Endodermal cell (in vitro differentiated cells): ENCODE measurements around the gene RHBDL1. TPM values are rescaled to one million over a fixed set of nuclear protein-coding genes. Genes with fewer than 3 reads are reported as not detected.

Experiments
- DNase-seq: peaks from one replicate; pipeline ENCODE4 v3.0.0-alpha.2; 2017
- H3K27ac ChIP-seq: 2 replicates; pipeline ENCODE4 v1.5.1; 2013; ENCODE audit warnings: mild to moderate bottlenecking, low read depth, low read length, moderate library complexity
- H3K27me3 ChIP-seq: 2 replicates; pipeline ENCODE4 v1.6.1; 2013; ENCODE audit warnings: mild to moderate bottlenecking, low read length, moderate library complexity; ENCODE audit not compliant: insufficient read depth, control insufficient read depth, poor library complexity, severe bottlenecking
- H3K36me3 ChIP-seq: 2 replicates; pipeline ENCODE4 v1.7.0; 2013; ENCODE audit warnings: mild to moderate bottlenecking, low read length, moderate library complexity; ENCODE audit not compliant: control insufficient read depth, insufficient read depth
- H3K4me1 ChIP-seq: one replicate; pipeline ENCODE4 v1.7.0; 2013; ENCODE audit warnings: low read length; ENCODE audit not compliant: control insufficient read depth, insufficient read depth
- H3K4me3 ChIP-seq: 2 replicates; pipeline ENCODE4 v1.5.1; 2013; ENCODE audit warnings: mild to moderate bottlenecking, low read length, moderate library complexity
- H3K9ac ChIP-seq: 2 replicates; pipeline ENCODE4 v1.6.1; 2013; ENCODE audit warnings: mild to moderate bottlenecking, low read length, moderate library complexity; ENCODE audit not compliant: poor library complexity, severe bottlenecking; ENCODE audit errors: extremely low read depth
- H3K9me3 ChIP-seq: 2 replicates; pipeline ENCODE4 v1.6.1; 2013; ENCODE audit warnings: mild to moderate bottlenecking, low read length, moderate library complexity; ENCODE audit not compliant: control insufficient read depth
- H3K27ac Mint-ChIP-seq: 2 replicates; pipeline ENCODE4 v1.8.0; 2020; ENCODE audit warnings: mixed read lengths
- H3K27me3 Mint-ChIP-seq: 2 replicates; pipeline ENCODE4 v1.8.0; 2021; ENCODE audit warnings: mild to moderate bottlenecking, mixed read lengths; ENCODE audit not compliant: insufficient read depth
- H3K36me3 Mint-ChIP-seq: 2 replicates; pipeline ENCODE4 v1.8.0; 2020; ENCODE audit warnings: low read depth, mixed read lengths
- H3K4me1 Mint-ChIP-seq: 2 replicates; pipeline ENCODE4 v1.8.0; 2020; ENCODE audit warnings: mixed read lengths
- H3K4me3 Mint-ChIP-seq: 2 replicates; pipeline ENCODE4 v1.8.0; 2020; ENCODE audit warnings: mild to moderate bottlenecking, moderate library complexity, mixed read lengths
- H3K9me3 Mint-ChIP-seq: 2 replicates; pipeline ENCODE4 v1.8.0; 2020; ENCODE audit warnings: mild to moderate bottlenecking, mixed read lengths
- WGBS, 2 experiments: methylation state at CpG; one replicate each; pipeline versions ENCODE4 v1.1.5 to v1.1.7; 2013; ENCODE audit warnings: missing lambda C conversion rate in 2 of 2, mixed read lengths in 1 of 2; ENCODE audit not compliant: insufficient coverage in 1 of 2, insufficient read length in 1 of 2; 5-methylcytosine and 5-hydroxymethylcytosine counted together
- total RNA-seq, 2 donors: library from RNA; stranded (reverse); fragmentation: NEBNext Ultra II Directional in 1 of 2; extraction: Animal tissue kit (Norgen Biotek cat#: 25700) in 1 of 2; gene quantifications; 2 replicates in 1 of 2; 3 replicates in 1 of 2; pipeline ENCODE4 v1.2.1, GENCODE V29; 2021
- TF ChIP-seq, protein P1 (sequence below): fragments of 200-600 bp; sonication (generic); conservative IDR thresholded peaks from 2 replicates; pipeline ENCODE4 v1.5.0; 2021; ENCODE audit warnings: antibody characterized with exemption, mild to moderate bottlenecking

RHBDL1 gene
- total RNA-seq, 2 donors from 2014 or later = 3.7 to 5.1 TPM

DNA sequence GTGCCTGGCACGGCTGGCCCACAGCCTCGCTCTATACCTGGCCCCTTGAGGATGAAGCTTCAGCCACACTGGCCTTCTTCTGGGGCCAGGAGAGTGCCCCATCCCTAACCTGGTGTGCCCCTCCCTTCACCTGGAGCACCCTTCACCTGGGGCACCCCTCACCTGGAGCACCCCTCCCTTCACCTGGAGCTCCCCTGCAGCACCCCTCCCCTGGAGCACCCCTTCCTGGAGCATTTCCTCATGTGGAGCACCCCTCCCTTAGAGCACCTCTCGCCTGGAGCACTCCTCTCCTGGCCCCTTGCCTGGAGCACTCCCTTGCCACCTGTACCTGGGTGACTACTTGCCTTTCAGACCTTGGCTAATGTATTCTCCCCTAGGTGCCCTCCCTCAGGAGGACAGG is 32.5 kb downstream of the RHBDL1 start:
- Mint-ChIP-seq H3K4me3 (no peak overlapping the region), H3K9me3 (no peaks in the 10 kb centered on the region), H3K36me3 (no peaks in the 10 kb centered on the region), H3K27ac (no peak overlapping the region), H3K4me1 (no peaks in the 10 kb centered on the region), H3K27me3 (peaks cover 79% of the 10 kb centered on the region)
- H3K27ac ChIP-seq = no peak overlapping the region
- H3K27me3 ChIP-seq = peaks cover 83% of the 10 kb centered on the region
- TF ChIP-seq, protein P1, sequence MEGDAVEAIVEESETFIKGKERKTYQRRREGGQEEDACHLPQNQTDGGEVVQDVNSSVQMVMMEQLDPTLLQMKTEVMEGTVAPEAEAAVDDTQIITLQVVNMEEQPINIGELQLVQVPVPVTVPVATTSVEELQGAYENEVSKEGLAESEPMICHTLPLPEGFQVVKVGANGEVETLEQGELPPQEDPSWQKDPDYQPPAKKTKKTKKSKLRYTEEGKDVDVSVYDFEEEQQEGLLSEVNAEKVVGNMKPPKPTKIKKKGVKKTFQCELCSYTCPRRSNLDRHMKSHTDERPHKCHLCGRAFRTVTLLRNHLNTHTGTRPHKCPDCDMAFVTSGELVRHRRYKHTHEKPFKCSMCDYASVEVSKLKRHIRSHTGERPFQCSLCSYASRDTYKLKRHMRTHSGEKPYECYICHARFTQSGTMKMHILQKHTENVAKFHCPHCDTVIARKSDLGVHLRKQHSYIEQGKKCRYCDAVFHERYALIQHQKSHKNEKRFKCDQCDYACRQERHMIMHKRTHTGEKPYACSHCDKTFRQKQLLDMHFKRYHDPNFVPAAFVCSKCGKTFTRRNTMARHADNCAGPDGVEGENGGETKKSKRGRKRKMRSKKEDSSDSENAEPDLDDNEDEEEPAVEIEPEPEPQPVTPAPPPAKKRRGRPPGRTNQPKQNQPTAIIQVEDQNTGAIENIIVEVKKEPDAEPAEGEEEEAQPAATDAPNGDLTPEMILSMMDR = no peak
- no peaks in the 10 kb centered on the region for H3K9me3 ChIP-seq
- H3K9ac ChIP-seq = no peak overlapping the region
- 58 to 62% methylated on average over 2 to 3 of the region's 3 CpGs for whole genome bisulfite sequencing, 2 experiments
- no peak for DNase-seq
- H3K36me3 ChIP-seq = no peaks in the 10 kb centered on the region
- H3K4me3 ChIP-seq = no peak overlapping the region
- no peaks in the 10 kb centered on the region for H3K4me1 ChIP-seq

DNA sequence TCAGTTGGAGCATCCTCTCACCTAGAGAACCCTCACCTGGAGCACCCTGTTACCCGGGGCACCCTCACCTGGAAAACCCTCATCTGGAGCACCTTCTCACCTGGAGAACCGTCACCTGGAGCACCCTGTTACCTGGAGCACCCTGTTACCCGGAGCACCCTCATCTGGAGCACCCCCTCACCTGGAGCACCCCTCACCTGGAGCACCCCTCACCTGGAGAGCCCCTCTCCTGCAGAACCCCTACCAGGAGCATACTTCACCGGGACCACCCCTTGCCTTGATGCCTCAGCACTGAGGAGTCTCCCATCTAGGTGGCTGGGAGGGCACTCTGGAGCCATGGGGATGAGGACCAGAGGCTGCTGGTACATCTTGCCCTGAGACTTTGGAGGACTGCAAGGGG is 33.5 kb downstream of the RHBDL1 start:
- H3K27me3 ChIP-seq = peaks cover 78% of the 10 kb centered on the region

DNA sequence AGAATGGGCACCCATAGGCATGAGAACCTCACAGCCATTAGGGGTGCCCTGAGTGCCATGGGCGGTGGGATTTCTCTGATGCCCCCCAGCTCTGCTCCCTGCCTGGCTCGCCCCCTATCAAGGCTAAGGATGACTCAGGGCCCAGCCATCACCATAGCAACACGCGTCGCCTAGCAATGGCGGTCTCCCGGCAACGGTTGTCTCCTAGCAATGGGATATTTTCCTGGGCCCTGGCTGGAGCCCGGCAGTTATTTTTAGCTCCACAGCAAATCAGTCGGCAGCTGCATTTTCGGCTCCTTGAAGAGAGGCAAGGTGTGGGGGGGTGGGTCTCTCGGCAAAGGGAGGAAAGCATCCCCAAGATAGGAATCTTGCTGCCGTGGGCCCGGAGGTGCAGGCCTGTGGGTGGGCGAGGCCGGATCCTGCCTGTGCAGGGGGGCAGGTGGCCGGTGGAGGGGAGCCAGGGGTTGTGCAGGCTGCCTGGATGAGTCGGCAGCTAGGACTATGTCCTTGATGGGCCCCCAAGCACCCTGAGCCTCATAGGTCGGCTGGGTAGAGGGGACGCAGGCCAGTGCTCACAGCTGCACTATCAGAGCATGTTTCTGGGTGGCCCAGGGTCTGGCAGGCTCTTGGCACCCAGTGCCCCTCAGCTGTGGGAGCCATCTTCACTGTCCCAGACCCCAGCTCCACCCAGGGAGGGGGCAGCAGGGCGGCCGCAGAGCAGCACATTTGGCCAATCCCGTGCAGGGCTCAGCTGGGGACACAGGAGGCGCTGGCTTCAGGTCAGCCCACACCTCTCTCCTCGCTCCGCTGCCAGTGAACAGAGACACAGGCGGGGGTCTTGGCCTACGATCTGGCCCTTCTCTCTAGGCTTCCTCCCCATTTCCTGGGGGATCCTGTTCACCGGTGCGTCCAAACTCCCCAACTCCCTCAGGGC is 34.4 kb downstream of the RHBDL1 start:
- Mint-ChIP-seq H3K27me3 (peaks cover 69% of the 10 kb centered on the region), H3K27ac (no peak overlapping the region), H3K4me1 (no peaks in the 10 kb centered on the region), H3K4me3 (no peak overlapping the region), H3K36me3 (no peaks in the 10 kb centered on the region), H3K9me3 (no peaks in the 10 kb centered on the region)
- H3K9ac ChIP-seq = no peak overlapping the region
- WGBS, 2 experiments = 42 to 59% methylated on average over 21 to 30 of the region's 30 CpGs
- peak overlapping the region; percentile 97 for H3K27ac ChIP-seq
- H3K9me3 ChIP-seq = no peaks in the 10 kb centered on the region
- H3K4me1 ChIP-seq = no peaks in the 10 kb centered on the region
- TF ChIP-seq, protein P1 = peak; percentile 28
- H3K36me3 ChIP-seq = no peaks in the 10 kb centered on the region
- H3K4me3 ChIP-seq = no peak overlapping the region
- H3K27me3 ChIP-seq = peaks cover 76% of the 10 kb centered on the region
- DNase-seq = peak; percentile 80

More for the DNA sequence above, 33.5 kb downstream of the RHBDL1 start:
- TF ChIP-seq, protein P1 = no peak
- no peaks in the 10 kb centered on the region for H3K36me3 ChIP-seq
- no peak overlapping the region for H3K4me3 Mint-ChIP-seq
- peak overlapping the region; percentile 97 for H3K27ac ChIP-seq
- 78% methylated on average over 3 of the region's 4 CpGs; no CpG with 5 or more reads in 1 of the 2 experiments for WGBS, 2 experiments
- H3K27ac Mint-ChIP-seq = no peak overlapping the region
- H3K4me1 Mint-ChIP-seq = no peaks in the 10 kb centered on the region
- H3K4me1 ChIP-seq = no peaks in the 10 kb centered on the region
- DNase-seq = no peak
- H3K9me3 Mint-ChIP-seq = no peaks in the 10 kb centered on the region
- no peaks in the 10 kb centered on the region for H3K9me3 ChIP-seq
- H3K9ac ChIP-seq = no peak overlapping the region
- H3K36me3 Mint-ChIP-seq = no peaks in the 10 kb centered on the region
- no peak overlapping the region for H3K4me3 ChIP-seq
- H3K27me3 Mint-ChIP-seq = peaks cover 74% of the 10 kb centered on the region
